ENCODE data around the gene TMEM167A.

DNA sequence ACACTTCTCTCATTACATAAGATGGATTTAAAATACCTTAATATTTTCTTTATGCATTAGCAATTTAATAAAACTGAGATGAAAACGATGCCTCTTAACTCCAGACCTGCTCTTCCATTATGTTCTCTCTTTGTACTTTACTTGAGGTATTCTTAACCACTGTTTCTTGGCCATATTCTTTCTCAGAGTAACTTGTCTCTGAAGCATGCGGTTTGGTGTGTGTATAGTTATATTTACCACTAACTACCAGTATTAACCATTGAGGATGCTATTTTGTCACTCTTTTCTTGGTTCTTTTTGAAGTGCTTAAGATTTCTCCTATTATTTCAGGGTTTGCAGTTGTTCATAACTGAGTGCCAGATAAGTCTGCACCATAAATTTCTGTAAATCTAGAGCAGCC lies 17.9 kb downstream of the TMEM167A start:
- TF ChIP-seq POLR2A (IDR thresholded peaks at IDR 0.05; ENCODE audit: low read length) = no peak
- TF ChIP-seq GATA1 (IDR thresholded peaks at IDR 0.05; ENCODE audit: low read depth, low read length) = no peak

Data from erythroblast (primary cell).